Spleen (tissue), 7 donors: ENCODE results near the gene CLINT1.

Source experiments
- POLR2A ChIP-seq, 3 donors: fragments of 450-650 bp; IDR thresholded peaks; one replicate each; pipeline ENCODE4 v1.5.1; 2017; ENCODE audit warnings: antibody characterized with exemption in 3 of 3, mild to moderate bottlenecking in 1 of 3
- TF ChIP-seq, protein P1 (sequence below), 11 experiments: fragments of 200-600 bp in 7 of 11; fragments of 450-650 bp in 4 of 11; sonication (generic) in 4 of 11; IDR thresholded peaks in 8 of 11; conservative IDR thresholded peaks in 3 of 11; 1 replicate in 7 of 11; 2 replicates in 4 of 11; pipeline versions ENCODE4 v1.4.0 to v1.8.0; 2016 to 2021; ENCODE audit warnings: antibody characterized with exemption in 11 of 11, inconsistent platforms in 4 of 11, mild to moderate bottlenecking in 1 of 11
- donor health status: DM: no; HTN: no; CAD: no; lungs with moderate emphysema.
- donor health status: DM: no; HTN: no; CAD: no.
- donor health status: DM: no; HTN: no; CAD: no.

DNA sequence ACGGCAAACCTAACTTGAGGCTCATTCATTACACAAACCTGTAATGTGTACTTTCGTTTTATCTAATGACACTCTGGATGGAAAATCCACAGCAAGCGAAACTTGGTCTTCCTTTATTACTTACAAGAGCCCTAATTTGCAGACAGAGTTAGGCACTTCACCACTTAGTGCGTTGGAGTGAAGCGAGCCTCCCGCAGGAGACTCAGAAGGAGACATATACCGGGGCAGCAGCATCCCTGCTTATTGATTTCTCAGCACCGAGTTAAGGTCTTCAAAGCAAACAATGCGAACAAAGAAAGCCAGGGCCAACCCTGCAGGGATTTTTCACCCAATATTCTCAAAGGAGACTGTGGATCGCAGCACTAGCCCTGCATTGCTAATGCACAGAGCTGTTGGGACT lies 86.8 kb downstream of the CLINT1 start:
- TF ChIP-seq, protein P1, sequence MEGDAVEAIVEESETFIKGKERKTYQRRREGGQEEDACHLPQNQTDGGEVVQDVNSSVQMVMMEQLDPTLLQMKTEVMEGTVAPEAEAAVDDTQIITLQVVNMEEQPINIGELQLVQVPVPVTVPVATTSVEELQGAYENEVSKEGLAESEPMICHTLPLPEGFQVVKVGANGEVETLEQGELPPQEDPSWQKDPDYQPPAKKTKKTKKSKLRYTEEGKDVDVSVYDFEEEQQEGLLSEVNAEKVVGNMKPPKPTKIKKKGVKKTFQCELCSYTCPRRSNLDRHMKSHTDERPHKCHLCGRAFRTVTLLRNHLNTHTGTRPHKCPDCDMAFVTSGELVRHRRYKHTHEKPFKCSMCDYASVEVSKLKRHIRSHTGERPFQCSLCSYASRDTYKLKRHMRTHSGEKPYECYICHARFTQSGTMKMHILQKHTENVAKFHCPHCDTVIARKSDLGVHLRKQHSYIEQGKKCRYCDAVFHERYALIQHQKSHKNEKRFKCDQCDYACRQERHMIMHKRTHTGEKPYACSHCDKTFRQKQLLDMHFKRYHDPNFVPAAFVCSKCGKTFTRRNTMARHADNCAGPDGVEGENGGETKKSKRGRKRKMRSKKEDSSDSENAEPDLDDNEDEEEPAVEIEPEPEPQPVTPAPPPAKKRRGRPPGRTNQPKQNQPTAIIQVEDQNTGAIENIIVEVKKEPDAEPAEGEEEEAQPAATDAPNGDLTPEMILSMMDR (IDR thresholded peaks at IDR 0.05 in 8 of 11, conservative IDR thresholded peaks at IDR 0.05 in 3 of 11) = no peak
- TF ChIP-seq POLR2A (IDR thresholded peaks at IDR 0.05) = no peak
